Smooth muscle cell (in vitro differentiated cells): Measurements from ENCODE around the gene ARHGEF39. TPM values are rescaled to one million over a fixed set of nuclear protein-coding genes. Genes with fewer than 3 reads are reported as not detected.

Experiments
- DNase-seq: peaks from one replicate; lab custom pipeline; 2025; ENCODE audit not compliant: unreplicated experiment; lab: John Stamatoyannopoulos, UW
- H2AFZ ChIP-seq: fragments of 200-600 bp; sonication (generic); 2 replicates; pipeline ENCODE4 v1.6.0; 2016; ENCODE audit warnings: antibody characterized with exemption, low read depth, mild to moderate bottlenecking
- H3F3A ChIP-seq: fragments of 200-600 bp; sonication (generic); 2 replicates; pipeline ENCODE4 v1.6.0; 2017; ENCODE audit warnings: antibody characterized with exemption, low read depth
- H3K27ac ChIP-seq: fragments of 200-600 bp; sonication (generic); 2 replicates; pipeline ENCODE4 v1.5.1; 2016; ENCODE audit warnings: low read depth, mild to moderate bottlenecking
- H3K27me3 ChIP-seq: fragments of 200-600 bp; sonication (generic); 2 replicates; pipeline ENCODE4 v1.6.1; 2016; ENCODE audit warnings: low read depth, mild to moderate bottlenecking
- H3K36me3 ChIP-seq: fragments of 200-600 bp; sonication (generic); 2 replicates; pipeline ENCODE4 v1.5.1; 2016; ENCODE audit warnings: low read depth
- H3K4me1 ChIP-seq: fragments of 200-600 bp; sonication (generic); 2 replicates; pipeline ENCODE4 v1.5.1; 2016; ENCODE audit warnings: low read depth
- H3K4me2 ChIP-seq: fragments of 200-600 bp; sonication (generic); 2 replicates; pipeline ENCODE4 v1.6.0; 2016; ENCODE audit warnings: mild to moderate bottlenecking
- H3K4me3 ChIP-seq: fragments of 200-600 bp; sonication (generic); 2 replicates; pipeline ENCODE4 v1.5.1; 2016; ENCODE audit warnings: mild to moderate bottlenecking
- H3K79me2 ChIP-seq: fragments of 200-600 bp; sonication (generic); 2 replicates; pipeline ENCODE4 v1.6.0; 2016; ENCODE audit warnings: low read depth, mild to moderate bottlenecking
- H3K9ac ChIP-seq: fragments of 200-600 bp; sonication (generic); 2 replicates; pipeline ENCODE4 v1.6.0; 2016; ENCODE audit warnings: low read depth
- H3K9me3 ChIP-seq: fragments of 200-600 bp; sonication (generic); replicated peaks from 2 replicates; pipeline ENCODE4 v1.5.1; 2016; ENCODE audit warnings: low read depth
- H4K20me1 ChIP-seq: fragments of 200-600 bp; sonication (generic); 2 replicates; pipeline ENCODE4 v1.6.0; 2016; ENCODE audit warnings: low read depth
- WGBS: methylation state at CpG from one replicate; pipeline ENCODE4 v1.1.7; 2016; ENCODE audit warnings: low lambda C conversion rate; 5-methylcytosine and 5-hydroxymethylcytosine counted together
- polyA plus RNA-seq: library from polyadenylated mRNA; unstranded; fragments of >200 nt; fragmentation: Nextera tagmentation; extraction: Ambion mirVana; gene quantifications from 2 replicates; pipeline ENCODE4 v1.2.1, GENCODE V29; 2016
- total RNA-seq: library from RNA; depleted of rRNA; stranded (reverse); fragments of >200 nt; gene quantifications from 2 replicates; pipeline ENCODE4 v1.2.3, GENCODE V29; 2014
- TF ChIP-seq, protein P1 (sequence below): fragments of 200-600 bp; sonication (generic); IDR thresholded peaks from 2 replicates; pipeline ENCODE4 v1.5.1; 2017; ENCODE audit warnings: borderline replicate concordance, mild to moderate bottlenecking, antibody characterized with exemption; ENCODE audit not compliant: insufficient read depth, poor library complexity, severe bottlenecking

Gene ARHGEF39
- total and polyA plus RNA-seq, 2 experiments from 2014 or later = 1.9 to 2.1 TPM

DNA sequence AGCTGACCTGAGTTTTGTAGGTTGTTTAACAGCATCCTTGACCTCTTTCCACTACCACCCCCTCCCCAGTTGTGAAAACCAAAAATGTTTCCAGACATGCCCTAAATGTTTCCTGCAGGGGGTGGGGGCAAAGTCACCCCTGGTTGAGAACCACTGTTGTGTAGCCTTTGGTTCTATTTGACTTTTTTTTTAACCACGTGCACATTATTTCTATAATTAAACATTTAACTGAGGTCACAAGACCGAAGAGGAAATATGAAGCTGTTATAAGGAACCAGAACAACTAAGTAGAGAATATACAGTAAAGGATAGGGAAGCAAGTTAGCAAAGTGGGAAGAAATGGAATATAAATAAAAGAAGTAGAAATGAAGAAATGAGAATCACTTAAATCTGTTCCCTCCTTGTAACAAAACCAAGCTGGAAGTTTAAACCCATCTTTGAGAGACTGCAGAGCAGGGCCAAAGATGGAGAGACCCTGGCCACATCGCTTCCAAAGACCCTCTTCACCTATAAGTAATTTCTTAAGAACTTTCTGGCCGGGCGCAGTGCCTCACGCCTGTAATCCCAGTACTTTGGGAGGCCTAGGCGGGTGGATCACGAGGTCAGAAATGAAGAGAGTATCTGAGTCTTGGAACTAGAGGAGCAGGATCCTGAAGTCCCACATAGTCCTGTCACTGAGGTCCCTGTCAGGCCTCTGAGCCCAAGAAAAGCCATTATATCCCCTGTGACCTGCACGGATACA lies 28.7 kb downstream of the ARHGEF39 start:
- H3K4me2 ChIP-seq = no peak overlapping the region
- 91% methylated on average over 9 of the region's 9 CpGs for WGBS
- TF ChIP-seq, protein P1, sequence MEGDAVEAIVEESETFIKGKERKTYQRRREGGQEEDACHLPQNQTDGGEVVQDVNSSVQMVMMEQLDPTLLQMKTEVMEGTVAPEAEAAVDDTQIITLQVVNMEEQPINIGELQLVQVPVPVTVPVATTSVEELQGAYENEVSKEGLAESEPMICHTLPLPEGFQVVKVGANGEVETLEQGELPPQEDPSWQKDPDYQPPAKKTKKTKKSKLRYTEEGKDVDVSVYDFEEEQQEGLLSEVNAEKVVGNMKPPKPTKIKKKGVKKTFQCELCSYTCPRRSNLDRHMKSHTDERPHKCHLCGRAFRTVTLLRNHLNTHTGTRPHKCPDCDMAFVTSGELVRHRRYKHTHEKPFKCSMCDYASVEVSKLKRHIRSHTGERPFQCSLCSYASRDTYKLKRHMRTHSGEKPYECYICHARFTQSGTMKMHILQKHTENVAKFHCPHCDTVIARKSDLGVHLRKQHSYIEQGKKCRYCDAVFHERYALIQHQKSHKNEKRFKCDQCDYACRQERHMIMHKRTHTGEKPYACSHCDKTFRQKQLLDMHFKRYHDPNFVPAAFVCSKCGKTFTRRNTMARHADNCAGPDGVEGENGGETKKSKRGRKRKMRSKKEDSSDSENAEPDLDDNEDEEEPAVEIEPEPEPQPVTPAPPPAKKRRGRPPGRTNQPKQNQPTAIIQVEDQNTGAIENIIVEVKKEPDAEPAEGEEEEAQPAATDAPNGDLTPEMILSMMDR = no peak

DNA sequence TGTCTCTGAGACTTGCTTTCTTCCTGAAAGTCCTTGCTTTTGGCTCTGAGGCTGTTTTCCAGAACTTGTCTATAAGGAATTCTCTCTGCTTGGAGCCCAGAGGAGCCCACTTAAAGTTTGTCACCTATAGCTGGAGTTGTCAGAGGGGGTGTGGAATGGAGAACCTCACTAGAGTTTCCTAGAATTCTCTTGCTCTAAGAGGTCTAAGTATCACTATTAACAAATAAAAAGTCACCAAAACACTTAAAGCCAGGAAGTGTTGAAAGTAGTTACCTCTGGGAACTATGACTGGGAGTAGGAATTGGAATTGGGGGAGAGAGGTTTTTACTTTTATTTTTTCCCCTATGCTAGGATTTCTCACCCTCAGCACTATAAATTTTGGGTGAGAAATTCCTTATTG lies 29.3 kb downstream of the ARHGEF39 start:
- H3K27ac ChIP-seq = no peak overlapping the region
- no peak overlapping the region for H3K4me2 ChIP-seq
- no peak overlapping the region for H3K9ac ChIP-seq
- no peaks in the 10 kb centered on the region for H3K79me2 ChIP-seq
- H3K36me3 ChIP-seq = no peaks in the 10 kb centered on the region
- no peaks in the 10 kb centered on the region for H3K4me1 ChIP-seq
- no peaks in the 10 kb centered on the region for H4K20me1 ChIP-seq
- H2AFZ ChIP-seq = no peak overlapping the region
- H3K4me3 ChIP-seq = no peak overlapping the region
- no peak for DNase-seq
- no peaks in the 10 kb centered on the region for H3K27me3 ChIP-seq
- TF ChIP-seq, protein P1 = no peak
- H3K9me3 ChIP-seq = no peaks in the 10 kb centered on the region
- H3F3A ChIP-seq = no peaks in the 10 kb centered on the region

More for the DNA sequence above, 28.7 kb downstream of the ARHGEF39 start:
- Histone ChIP-seq H3K9me3 (no peaks in the 10 kb centered on the region), H2AFZ (no peak overlapping the region), H3K4me3 (no peak overlapping the region), H4K20me1 (no peaks in the 10 kb centered on the region), H3K4me1 (no peaks in the 10 kb centered on the region), H3K27me3 (no peaks in the 10 kb centered on the region), H3K9ac (no peak overlapping the region), H3F3A (no peaks in the 10 kb centered on the region), H3K27ac (no peak overlapping the region), H3K36me3 (no peaks in the 10 kb centered on the region), H3K79me2 (no peaks in the 10 kb centered on the region)
- no peak for DNase-seq

DNA sequence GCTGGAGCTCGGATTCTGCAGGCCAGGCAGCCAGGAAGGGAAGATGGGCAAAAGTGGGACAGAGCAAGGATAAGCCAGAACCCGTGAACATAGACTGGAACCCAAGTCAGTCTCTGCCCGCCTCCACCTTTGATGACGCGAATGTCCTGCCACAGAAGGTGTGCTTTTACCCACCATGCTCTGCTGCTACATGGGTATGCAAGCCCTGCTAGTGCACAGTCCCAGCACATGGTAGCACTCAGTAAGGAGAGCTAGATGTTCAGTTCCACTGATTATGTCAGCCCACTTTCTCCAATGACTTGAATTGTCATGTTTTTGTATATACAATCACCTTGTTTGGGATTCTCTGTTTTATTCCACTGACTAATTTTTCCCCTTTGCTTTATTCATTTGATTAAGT lies 35.4 kb downstream of the ARHGEF39 start:
- no peaks in the 10 kb centered on the region for H3K4me1 ChIP-seq
- no peak overlapping the region for H2AFZ ChIP-seq
- H3K4me3 ChIP-seq = no peak overlapping the region
- WGBS = 89% methylated on average over 5 of the region's 5 CpGs
- H3K27ac ChIP-seq = no peak overlapping the region
- H4K20me1 ChIP-seq = no peaks in the 10 kb centered on the region
- no peak overlapping the region for H3K9ac ChIP-seq
- H3K27me3 ChIP-seq = no peaks in the 10 kb centered on the region
- H3K79me2 ChIP-seq = no peaks in the 10 kb centered on the region
- no peaks in the 10 kb centered on the region for H3K36me3 ChIP-seq
- H3K9me3 ChIP-seq = no peaks in the 10 kb centered on the region
- TF ChIP-seq, protein P1 = no peak
- H3F3A ChIP-seq = no peaks in the 10 kb centered on the region
- DNase-seq = no peak
- no peak overlapping the region for H3K4me2 ChIP-seq
